ENCODE data around the gene CHMP2B. TPM values are rescaled to one million over a fixed set of nuclear protein-coding genes. Genes with fewer than 3 reads are reported as not detected.
"Not testable (repeated sequence)": the region's sequence is repeated elsewhere in the genome, so short reads cannot be mapped to it uniquely, and the experiment has no call there.

The CHMP2B gene
- total RNA-seq, 1 donor from 2014 or later, result 40.0 TPM

GRCh38 chr3:87233805-87234204 lies 6.7 kb downstream of the CHMP2B start:
- no peak for DNase-seq

GRCh38 chr3:87236093-87236492 lies 9.0 kb downstream of the CHMP2B start:
- DNase-seq, result no peak

DNA sequence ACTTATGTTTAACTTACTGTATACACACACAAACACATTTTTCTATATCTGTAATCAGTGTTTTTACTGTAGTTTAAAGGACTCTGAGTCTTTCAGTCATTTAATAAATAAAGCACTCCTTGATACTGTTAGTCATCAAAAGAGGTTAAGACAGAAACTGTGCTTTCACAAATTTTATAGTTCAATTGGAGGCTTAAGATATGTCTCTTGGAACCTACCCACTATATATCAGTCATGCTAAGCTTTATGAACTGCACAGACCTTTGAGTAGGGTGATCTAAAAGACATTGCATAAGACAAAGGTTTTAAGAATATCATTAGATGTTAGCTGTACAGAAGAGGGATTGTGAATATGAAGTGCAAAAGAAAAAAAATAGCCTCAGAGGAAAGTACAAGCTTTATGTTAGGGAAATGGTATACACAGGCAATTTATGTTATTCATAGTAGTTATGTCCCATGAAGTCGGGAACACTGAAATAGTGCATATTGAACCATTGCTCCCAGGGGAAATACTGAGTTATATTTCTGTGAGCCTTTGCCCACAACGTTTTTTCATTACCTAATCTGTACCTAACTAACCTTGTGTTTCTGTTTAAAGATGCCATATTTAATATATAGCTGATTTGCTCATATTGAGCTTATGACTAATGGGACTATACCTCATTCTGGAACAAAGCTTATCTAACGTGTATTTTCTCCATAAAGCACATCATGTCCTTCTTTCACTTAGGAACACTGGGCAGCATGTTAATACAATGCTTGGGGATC lies 19.7 kb downstream of the CHMP2B start:
- DNase-seq, result no peak

DNA sequence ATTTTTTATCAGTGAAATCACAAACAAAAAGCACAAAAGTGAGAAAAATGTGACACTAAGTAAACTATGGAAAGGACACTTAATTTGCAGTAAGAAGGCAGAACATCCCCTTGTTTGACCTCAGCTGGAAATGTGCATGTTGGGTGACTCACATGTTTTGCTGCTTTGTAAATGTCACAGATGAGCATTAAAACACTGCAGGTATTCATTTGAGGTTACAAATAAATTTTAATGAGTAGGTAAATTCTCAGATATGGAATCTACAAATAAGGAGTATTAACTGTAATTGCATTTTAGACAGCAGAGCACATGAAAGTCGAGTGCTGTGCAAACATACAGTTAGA lies 20.3 kb downstream of the CHMP2B start:
- no peak for DNase-seq

GRCh38 chr3:87248231-87248630 lies 21.1 kb downstream of the CHMP2B start:
- not testable (repeated sequence) for DNase-seq

DNA sequence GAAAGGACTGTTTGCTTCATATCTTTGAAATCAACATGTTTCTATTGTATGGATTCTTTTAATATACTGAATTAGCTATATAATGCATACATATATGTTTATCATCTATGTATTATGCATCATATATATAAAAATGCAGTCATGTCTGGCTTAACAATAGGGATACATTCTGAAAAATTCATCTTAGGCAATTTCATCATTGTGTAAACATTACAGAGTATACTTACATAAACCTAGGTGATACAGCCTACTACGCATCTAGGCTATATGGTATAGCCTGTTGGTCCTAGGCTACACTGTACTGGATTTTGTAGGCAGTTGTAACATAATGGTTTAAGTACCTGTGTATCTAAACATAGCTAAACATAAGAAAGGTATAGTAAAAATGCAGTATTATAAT lies 21.7 kb downstream of the CHMP2B start:
- DNase-seq, result no peak

- no peak for DNase-seq
Observed at GRCh38 chr3:87250009-87250408, 22.9 kb downstream of the CHMP2B start.

GRCh38 chr3:87260270-87260669 lies 33.2 kb downstream of the CHMP2B start:
- peak; percentile 3 for DNase-seq

GRCh38 chr3:87261925-87262324 lies 34.8 kb downstream of the CHMP2B start:
- no peak for DNase-seq

GRCh38 chr3:87267953-87268645 lies 41.0 kb downstream of the CHMP2B start:
- DNase-seq, result no peak

DNA sequence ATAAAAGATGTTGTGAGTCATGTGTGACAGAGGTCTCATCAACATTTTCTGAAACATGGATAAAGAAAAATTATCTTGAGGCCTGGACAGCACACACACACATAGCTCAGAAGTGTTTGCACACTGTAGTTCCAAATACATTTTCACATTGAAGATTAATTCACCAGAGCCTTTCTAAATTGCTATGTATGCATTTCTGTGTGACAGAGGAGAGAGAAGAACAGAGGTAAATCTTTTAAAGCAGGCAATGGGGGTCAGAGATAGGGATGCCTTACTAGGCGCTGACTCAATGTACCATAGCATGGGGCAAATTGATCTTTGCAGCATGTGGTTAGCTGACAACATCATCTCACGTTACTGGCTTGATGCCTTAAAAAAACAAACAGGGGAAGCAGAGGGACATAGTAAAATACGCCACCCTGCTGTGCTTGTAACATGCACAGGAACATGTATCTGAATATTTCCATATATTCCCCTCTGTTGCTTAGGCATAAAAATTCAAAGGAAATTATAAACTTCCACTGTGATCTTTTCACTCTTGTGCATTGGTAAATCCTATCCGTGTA lies 41.6 kb downstream of the CHMP2B start:
- no peak for DNase-seq

DNA sequence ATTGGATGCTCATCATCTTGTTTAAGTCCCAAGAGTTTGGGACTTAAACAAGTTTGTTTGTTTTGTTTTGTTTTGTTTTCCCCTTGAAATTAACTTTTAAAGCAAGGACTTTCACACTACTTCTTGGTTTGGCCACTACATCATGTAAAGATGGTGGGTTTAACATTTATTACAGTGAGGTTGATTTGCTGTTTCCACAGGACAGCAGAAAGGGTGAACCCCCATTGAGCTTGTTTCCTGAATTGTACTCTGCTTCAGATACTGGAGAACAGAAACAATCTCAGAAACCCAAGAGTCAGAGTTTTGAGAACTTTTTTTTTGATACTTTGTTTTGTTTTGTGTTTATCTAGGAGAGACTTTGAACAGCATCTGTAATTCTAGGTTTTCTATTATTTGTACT lies 42.6 kb downstream of the CHMP2B start:
- DNase-seq, result no peak

GRCh38 chr3:87270908-87271700 lies 44.0 kb downstream of the CHMP2B start:
- no peak for DNase-seq

- no peak for DNase-seq
Observed at GRCh38 chr3:87272718-87273341, 45.7 kb downstream of the CHMP2B start.

- DNase-seq, result no peak
Observed at GRCh38 chr3:87276484-87276883, 49.4 kb downstream of the CHMP2B start, which contains the start of gene POU1F1. POU1F1 (minus strand) TSS chr3:87276584; CDS start chr3:87276462, 122 bp downstream.

GRCh38 chr3:87287011-87287410 lies 59.9 kb downstream of the CHMP2B start:
- DNase-seq, result no peak

DNA sequence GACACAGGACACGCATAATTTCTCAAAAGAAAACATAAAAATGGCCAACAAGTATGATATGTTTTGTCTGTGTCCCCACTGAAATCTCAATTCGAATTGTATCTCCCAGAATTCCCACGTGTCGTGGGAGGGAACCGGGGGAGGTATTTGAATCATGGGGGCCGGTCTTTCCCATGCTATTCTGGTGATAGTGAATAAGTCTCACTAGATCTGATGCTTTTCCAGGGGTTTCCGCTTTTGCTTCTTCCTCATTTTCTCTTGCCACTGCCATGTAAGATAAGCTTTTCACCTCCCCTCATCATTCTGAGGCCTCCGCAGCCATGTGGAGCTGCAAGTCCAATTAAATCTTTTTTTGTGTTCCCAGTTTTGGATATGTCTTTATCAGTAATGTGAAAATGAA lies 61.3 kb downstream of the CHMP2B start:
- DNase-seq, result no peak

- DNase-seq, result peak; percentile 7
Observed at GRCh38 chr3:87298111-87298718, 71.1 kb downstream of the CHMP2B start.

DNA sequence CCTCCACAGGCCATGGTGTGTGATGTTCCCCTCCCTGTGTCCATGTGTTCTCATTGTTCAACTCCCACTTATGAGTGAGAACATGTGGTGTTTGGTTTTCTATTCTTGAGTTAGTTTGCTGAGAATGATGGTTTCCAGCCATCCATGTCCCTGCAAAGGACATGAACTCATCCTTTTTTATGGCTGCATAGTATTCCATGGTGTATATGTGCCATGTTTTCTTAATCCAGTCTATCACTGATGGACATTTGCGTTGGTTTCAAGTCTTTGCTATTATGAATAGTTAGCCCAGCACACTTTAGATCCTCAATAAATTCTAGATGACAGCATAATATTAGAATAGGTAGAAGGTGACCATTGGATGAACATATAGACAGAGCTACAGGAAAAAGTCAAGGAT lies 77.9 kb downstream of the CHMP2B start:
- DNase-seq, result not testable (repeated sequence)
